Stimulated activated CD8-positive, alpha-beta memory T cell treated with anti-CD3 and anti-CD28 coated beads, Interleukin-4, amount 100 ng/mL, for 4 hours (primary cell): ENCODE results near the gene LHFPL6.

Experiments
- DNase-seq, 2 donors: peaks; one replicate each; pipeline ENCODE4 v3.0.0-alpha.2; 2020; ENCODE audit warnings: low read depth in 2 of 2, low spot score in 1 of 2

LHFPL6 gene

GRCh38 chr13:39394796-39395678 is 208.0 kb downstream of the LHFPL6 start:
- DNase-seq, result no peak

GRCh38 chr13:39391761-39392160 is 211.2 kb downstream of the LHFPL6 start:
- DNase-seq, result no peak

GRCh38 chr13:39389013-39389412 is 214.0 kb downstream of the LHFPL6 start:
- no peak for DNase-seq

DNA sequence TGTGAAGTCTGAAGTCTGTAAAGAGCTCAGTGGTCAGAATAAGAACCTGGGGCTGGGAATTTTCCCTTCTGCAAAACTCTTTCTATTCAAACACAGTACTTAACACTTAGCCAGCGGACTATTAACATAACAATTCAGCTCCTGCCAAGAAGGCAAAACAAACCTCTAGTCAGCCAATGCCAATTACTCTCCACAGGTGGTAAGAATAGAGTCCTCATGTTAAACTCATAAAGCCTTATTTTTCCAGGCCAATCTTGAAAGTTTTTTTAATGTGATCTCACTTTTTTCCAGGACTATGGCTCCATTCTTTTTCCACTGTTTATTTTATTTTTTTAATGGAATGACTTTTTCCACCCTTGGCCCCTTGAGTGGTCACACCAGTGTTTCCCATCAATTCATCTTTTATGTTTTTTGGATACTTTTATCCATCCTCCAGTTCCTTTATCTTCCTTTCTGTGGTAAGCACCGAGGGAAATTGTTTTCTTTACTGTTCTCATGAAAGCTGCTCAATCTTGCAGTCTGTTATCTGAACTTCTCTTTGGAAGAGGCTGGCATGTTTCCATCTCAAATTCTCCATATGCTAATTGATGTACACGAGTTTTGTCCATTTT is 217.3 kb downstream of the LHFPL6 start:
- no peak for DNase-seq

DNA sequence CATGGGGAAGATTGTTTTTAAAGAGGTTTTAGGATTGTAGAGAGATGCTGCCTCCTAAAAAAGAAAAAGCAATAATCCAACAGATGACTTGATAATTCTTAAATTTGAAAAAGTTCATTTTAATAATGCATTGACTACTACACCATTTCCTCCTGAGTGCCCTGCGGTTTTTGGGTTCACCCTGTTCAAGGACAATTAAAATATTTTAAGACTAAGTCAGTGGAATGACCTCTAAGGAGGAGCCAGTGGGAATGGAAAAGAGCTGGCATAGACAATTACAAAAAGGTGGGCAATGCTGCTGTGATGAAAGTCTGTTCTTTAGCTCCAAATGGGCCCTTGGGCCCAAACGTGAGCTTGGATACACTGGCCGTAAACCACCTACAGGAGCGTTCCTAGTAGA is 217.8 kb downstream of the LHFPL6 start:
- no peak for DNase-seq

- DNase-seq, result no peak
Observed at GRCh38 chr13:39381456-39381855, 221.5 kb downstream of the LHFPL6 start.

- DNase-seq, result no peak
Observed at GRCh38 chr13:39379667-39380655, 223.0 kb downstream of the LHFPL6 start.

- no peak for DNase-seq
Observed at GRCh38 chr13:39379118-39379517, 223.9 kb downstream of the LHFPL6 start.

DNA sequence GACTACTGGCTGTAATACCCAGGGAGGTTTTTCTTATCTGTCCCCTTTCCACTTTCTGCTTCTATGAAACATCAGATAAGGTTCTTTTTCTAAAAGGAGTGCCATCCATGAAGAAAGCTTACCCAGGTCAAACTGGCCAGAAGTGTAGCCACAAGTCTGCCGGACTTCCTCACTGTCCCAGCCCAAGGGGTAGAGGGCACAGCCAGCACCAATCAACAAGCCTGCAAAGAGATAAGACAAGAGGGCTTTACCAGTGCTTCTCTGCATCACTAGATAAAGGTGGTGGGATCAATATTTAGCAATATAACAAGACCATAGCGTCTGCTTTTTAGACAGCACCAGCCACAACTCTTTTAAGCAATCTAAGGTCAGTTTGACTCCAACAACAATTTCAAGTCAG is 224.7 kb downstream of the LHFPL6 start:
- DNase-seq, result no peak

DNA sequence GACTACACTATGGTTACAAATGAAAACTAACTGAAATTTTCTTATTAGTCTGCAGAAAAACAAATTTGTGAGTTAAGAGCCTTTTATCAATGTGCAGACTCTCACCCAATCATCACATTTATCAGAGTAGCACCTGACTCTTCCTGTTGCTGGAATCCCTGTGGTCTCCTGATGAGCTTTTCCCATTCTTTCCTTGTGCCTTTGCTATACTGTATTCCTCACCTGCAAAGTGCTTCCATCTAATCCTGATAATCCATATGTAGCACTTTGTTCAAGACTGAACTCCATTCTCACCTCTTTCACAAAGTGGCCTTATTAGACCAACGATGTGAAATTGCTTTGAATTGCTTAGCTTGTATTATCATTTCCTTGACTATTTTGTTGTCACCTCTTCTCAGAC is 225.3 kb downstream of the LHFPL6 start:
- no peak for DNase-seq

- DNase-seq, result no peak
Observed at GRCh38 chr13:39376076-39376475, 226.9 kb downstream of the LHFPL6 start.

GRCh38 chr13:39375601-39376000 is 227.4 kb downstream of the LHFPL6 start:
- no peak for DNase-seq

- DNase-seq, result no peak
Observed at GRCh38 chr13:39374741-39375189, 228.2 kb downstream of the LHFPL6 start.

GRCh38 chr13:39373145-39373544 is 229.8 kb downstream of the LHFPL6 start:
- DNase-seq, result no peak

DNA sequence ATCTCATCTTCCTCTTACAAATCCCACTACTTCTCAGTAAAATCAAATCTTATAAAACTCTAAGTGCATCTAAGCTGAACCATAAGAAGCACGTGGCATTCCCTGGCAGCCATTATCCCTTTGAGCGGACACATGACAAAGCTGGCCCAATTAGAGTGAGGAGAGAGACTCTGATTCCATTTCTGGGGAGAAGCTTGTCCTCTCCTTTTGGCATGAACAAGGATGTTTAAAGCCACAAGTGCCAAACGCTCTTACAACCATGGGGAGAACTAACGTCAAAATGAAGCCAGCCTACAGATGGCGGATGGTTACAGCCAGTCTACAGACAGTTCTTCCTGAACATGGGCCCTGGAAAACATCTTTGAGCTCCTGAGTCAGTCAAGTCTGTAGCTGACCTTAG is 231.3 kb downstream of the LHFPL6 start:
- DNase-seq, result no peak

DNA sequence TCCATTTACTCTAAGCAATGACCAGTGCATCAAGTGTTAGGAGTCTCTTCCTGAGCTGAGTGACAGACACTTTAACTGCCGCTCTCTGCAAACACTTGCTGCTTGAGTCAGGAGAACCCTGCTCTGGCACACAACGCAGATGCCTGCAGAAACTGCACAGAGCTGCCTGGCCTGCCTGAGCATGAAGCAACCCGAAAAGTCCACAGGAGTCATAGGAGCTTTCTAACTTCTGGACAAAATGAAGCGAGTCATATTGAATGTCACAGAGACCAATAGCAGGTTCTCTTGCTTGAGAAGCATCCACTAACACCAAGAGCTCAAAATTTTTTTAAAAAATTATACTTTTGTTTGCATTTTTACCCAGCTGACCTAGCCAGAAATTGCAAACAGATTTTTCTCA is 232.4 kb downstream of the LHFPL6 start:
- no peak for DNase-seq

DNA sequence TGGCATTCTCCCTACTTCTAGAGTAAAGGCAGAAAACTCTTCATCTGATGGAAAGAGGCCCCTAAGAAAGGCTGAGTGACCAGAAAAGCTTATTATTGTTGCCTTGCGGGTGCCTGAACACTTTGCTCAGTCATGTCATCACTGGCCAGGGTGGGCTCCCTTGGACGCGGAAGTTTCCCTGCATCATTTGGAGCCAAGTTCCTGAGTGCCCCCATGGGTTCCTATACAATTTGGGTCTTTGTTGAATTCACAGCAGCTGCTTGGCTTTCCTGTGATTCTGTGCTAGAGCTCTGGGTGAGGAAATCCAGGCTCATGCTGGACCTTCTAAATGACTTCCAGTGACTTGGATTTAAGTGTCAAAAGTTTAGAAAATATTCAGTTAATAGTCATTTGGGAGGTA is 232.9 kb downstream of the LHFPL6 start:
- no peak for DNase-seq

- no peak for DNase-seq
Observed at GRCh38 chr13:39369161-39369890, 233.7 kb downstream of the LHFPL6 start.

DNA sequence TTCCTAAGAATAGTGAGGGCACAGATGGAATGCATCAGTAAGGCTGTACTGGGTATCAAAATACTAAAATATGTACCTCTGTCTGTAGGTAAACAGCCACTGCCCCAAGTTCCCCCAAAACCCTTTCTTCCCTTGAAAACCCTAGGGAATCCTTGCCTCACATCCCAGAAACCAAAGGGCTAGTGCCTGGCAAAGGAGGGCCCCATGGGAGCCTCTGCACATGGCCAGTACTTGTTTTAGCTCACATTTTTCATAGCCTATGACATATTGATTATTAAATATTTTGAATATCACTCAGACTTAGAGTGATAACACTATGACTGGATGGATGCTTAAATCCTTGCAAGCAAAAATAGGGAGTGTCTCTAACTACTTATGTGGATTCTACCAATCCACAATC is 237.1 kb downstream of the LHFPL6 start:
- no peak for DNase-seq

DNA sequence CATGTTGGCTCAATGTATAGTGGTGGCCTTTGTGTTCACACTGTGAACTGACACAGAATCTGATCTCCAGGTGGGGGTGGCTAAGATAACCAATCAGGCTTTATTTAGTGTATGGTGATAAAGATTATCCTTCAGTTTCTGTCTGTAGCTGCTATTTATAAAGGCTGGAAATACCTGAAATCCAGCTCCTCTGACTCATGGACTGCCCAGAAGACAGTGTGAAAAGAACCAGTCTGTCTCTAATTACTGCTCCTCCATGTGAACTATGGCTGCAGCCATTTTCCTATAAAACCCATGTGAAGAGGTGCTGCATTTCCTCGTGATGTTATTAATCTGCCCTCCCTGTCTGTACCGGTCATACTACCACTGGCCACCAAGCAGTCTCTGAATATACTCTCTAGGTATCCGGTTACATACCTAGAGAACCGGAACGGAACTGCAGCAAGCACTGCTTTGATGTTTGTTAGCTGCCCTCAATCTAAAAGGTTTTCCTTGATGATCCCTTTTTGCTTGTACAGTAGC is 238.0 kb downstream of the LHFPL6 start:
- no peak for DNase-seq

DNA sequence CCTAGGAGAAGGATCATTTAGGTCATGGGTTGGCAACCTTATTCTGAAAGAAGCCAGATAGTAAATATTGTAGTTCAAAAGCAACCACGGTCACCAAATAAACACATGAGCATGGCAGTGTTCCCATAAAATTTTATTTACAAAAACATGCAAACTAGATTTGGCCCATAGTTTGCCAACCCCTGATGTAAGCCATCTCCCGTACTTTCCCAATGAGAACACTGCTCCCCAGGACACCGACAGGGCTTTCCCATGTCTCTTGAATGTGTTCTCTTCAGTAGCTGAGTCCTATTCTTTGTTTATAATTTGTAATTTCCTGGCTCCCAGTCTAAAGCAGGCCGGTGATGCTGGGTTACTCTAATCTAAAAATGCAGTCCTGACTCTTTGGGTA is 239.6 kb downstream of the LHFPL6 start:
- DNase-seq, result no peak
